HepG2 (cell line): ENCODE data around the gene FAM167B. TPM values are rescaled to one million over a fixed set of nuclear protein-coding genes. Genes with fewer than 3 reads are reported as not detected.

Experiments used
- CEBPB ChIP-seq: IDR thresholded peaks from 2 replicates; pipeline ENCODE4 v1.6.1; 2011; ENCODE audit warnings: low read depth, low read length, improper control_type of control experiment, borderline replicate concordance
- EHMT2 ChIP-seq: fragments of 200-600 bp; sonication (generic); IDR thresholded peaks from 2 replicates; pipeline ENCODE4 v1.7.0; 2017; ENCODE audit warnings: antibody characterized with exemption, low read depth, low read length, borderline replicate concordance
- FOXA1 ChIP-seq, 2 experiments: fragments of 450-650 bp in 1 of 2; sonication (generic) in 1 of 2; formaldehyde crosslinking in 1 of 2; IDR thresholded peaks; 2 replicates each; pipeline versions ENCODE4 v1.4.0 to v1.6.1; 2016 to 2020; ENCODE audit warnings: missing genetic modification reagents in 1 of 2
- GABPA ChIP-seq, 2 experiments: IDR thresholded peaks; 2 replicates each; pipeline ENCODE4 v1.6.1; 2011 to 2016; ENCODE audit warnings: low read depth in 2 of 2, low read length in 1 of 2, missing biosample characterization in 1 of 2, missing genetic modification characterization in 1 of 2
- HMG20B ChIP-seq: conservative IDR thresholded peaks from 2 replicates; pipeline ENCODE4 v1.6.1; 2016; ENCODE audit warnings: missing genetic modification reagents, missing compliant biosample characterization
- MEF2D ChIP-seq: sonication (generic); formaldehyde crosslinking; IDR thresholded peaks from 2 replicates; pipeline ENCODE4 v1.5.1; 2020; ENCODE audit warnings: mild to moderate bottlenecking, missing genetic modification reagents
- POLR2G ChIP-seq: fragments of 200-400 bp; formaldehyde crosslinking; IDR thresholded peaks from 2 replicates; pipeline ENCODE4 v1.6.1; 2018; ENCODE audit warnings: mild to moderate bottlenecking, low read depth, low read length, moderate library complexity
- RBM22 ChIP-seq: fragments of 200-400 bp; formaldehyde crosslinking; optimal IDR thresholded peaks from 2 replicates; pipeline ENCODE3; 2017; ENCODE audit warnings: mild to moderate bottlenecking, low read length, moderate library complexity
- RCOR2 ChIP-seq: IDR thresholded peaks from 2 replicates; pipeline ENCODE4 v1.6.1; 2016; ENCODE audit warnings: missing biosample characterization, missing genetic modification reagents
- SALL1 ChIP-seq: sonication (generic); formaldehyde crosslinking; IDR thresholded peaks from 2 replicates; pipeline ENCODE4 v1.8.0; 2022; ENCODE audit warnings: mild to moderate bottlenecking, missing genetic modification reagents
- SP2 ChIP-seq: sonication (generic); formaldehyde crosslinking; IDR thresholded peaks from 2 replicates; pipeline ENCODE4 v1.5.1; 2020; ENCODE audit warnings: mild to moderate bottlenecking, missing genetic modification reagents
- ZBTB3 ChIP-seq: sonication (generic); formaldehyde crosslinking; IDR thresholded peaks from 2 replicates; pipeline ENCODE4 v1.4.0; 2020; ENCODE audit warnings: low read depth, mild to moderate bottlenecking, moderate library complexity, missing genetic modification reagents, borderline replicate concordance
- ZFP41 ChIP-seq: sonication (generic); formaldehyde crosslinking; IDR thresholded peaks from 2 replicates; pipeline ENCODE4 v1.4.0; 2020; ENCODE audit warnings: mild to moderate bottlenecking, missing genetic modification reagents, borderline replicate concordance
- ZFP90 ChIP-seq: sonication (generic); formaldehyde crosslinking; IDR thresholded peaks from 2 replicates; pipeline ENCODE4 v1.8.0; 2022; ENCODE audit warnings: missing genetic modification reagents, mild to moderate bottlenecking, inconsistent platforms, borderline replicate concordance
- ZNF549 ChIP-seq: sonication (generic); formaldehyde crosslinking; IDR thresholded peaks from 2 replicates; pipeline ENCODE4 v1.5.0; 2020; ENCODE audit warnings: missing genetic modification reagents
- ZNF564 ChIP-seq: sonication (generic); formaldehyde crosslinking; IDR thresholded peaks from 2 replicates; pipeline ENCODE4 v1.8.1; 2023; ENCODE audit warnings: mild to moderate bottlenecking, missing genetic modification reagents
- ZNF644 ChIP-seq: IDR thresholded peaks from 2 replicates; pipeline ENCODE4 v1.6.1; 2016; ENCODE audit warnings: low read depth
- ZNF775 ChIP-seq: sonication (generic); formaldehyde crosslinking; IDR thresholded peaks from 2 replicates; pipeline ENCODE4 v1.4.0; 2020; ENCODE audit warnings: missing genetic modification reagents, mild to moderate bottlenecking, moderate library complexity, borderline replicate concordance
- polyA plus RNA-seq, 8 experiments: library from polyadenylated mRNA; depleted of rRNA in 3 of 8; stranded (reverse) in 7 of 8; unstranded in 1 of 8; fragments of >200 nt; fragmentation: Illumina TruSeq in 4 of 8; extraction: Trizol in 4 of 8; gene quantifications; 2 replicates each; pipeline versions ENCODE4 v1.2.1 to v1.2.3, GENCODE V29; 2011 to 2016; ENCODE audit warnings: low read depth in 4 of 8, missing spikeins in 1 of 8, mixed read lengths in 1 of 8; ENCODE audit not compliant: insufficient read depth in 1 of 8
- total RNA-seq, 5 experiments: library from RNA; depleted of rRNA; stranded (reverse); fragments of >200 nt; fragmentation: Illumina TruSeq; extraction: Trizol; gene quantifications; 2 replicates each; pipeline ENCODE4 v1.2.3, GENCODE V29; 2016; ENCODE audit warnings: low read depth in 1 of 5
- TF ChIP-seq, protein P1 (sequence below): sonication (generic); IDR thresholded peaks from 2 replicates; pipeline ENCODE4 v1.6.1; 2016; ENCODE audit warnings: low read depth, borderline replicate concordance
- TF ChIP-seq, protein P2 (sequence below): sonication (generic); formaldehyde crosslinking; IDR thresholded peaks from 2 replicates; pipeline ENCODE4 v1.5.1; 2020; ENCODE audit warnings: missing genetic modification reagents, mild to moderate bottlenecking, borderline replicate concordance
- TF ChIP-seq, protein P3 (sequence below): sonication (generic); formaldehyde crosslinking; IDR thresholded peaks from 2 replicates; pipeline ENCODE4 v1.9.0; 2021; ENCODE audit warnings: missing genetic modification reagents, mild to moderate bottlenecking, borderline replicate concordance
- TF ChIP-seq, protein P4 (sequence below): sonication (generic); formaldehyde crosslinking; conservative IDR thresholded peaks from 2 replicates; pipeline ENCODE4 v1.4.0; 2020; ENCODE audit warnings: missing genetic modification reagents
- TF ChIP-seq, protein P5 (sequence below): sonication (generic); formaldehyde crosslinking; IDR thresholded peaks from 2 replicates; pipeline ENCODE4 v1.5.1; 2020; ENCODE audit warnings: mild to moderate bottlenecking, missing genetic modification reagents, moderate library complexity

Gene FAM167B
- total and polyA plus RNA-seq, 2 of the 13 experiments (the other 11 are each of a cell fraction or from before 2014, with no cell fraction given) = 0.15 to 0.70 TPM

DNA sequence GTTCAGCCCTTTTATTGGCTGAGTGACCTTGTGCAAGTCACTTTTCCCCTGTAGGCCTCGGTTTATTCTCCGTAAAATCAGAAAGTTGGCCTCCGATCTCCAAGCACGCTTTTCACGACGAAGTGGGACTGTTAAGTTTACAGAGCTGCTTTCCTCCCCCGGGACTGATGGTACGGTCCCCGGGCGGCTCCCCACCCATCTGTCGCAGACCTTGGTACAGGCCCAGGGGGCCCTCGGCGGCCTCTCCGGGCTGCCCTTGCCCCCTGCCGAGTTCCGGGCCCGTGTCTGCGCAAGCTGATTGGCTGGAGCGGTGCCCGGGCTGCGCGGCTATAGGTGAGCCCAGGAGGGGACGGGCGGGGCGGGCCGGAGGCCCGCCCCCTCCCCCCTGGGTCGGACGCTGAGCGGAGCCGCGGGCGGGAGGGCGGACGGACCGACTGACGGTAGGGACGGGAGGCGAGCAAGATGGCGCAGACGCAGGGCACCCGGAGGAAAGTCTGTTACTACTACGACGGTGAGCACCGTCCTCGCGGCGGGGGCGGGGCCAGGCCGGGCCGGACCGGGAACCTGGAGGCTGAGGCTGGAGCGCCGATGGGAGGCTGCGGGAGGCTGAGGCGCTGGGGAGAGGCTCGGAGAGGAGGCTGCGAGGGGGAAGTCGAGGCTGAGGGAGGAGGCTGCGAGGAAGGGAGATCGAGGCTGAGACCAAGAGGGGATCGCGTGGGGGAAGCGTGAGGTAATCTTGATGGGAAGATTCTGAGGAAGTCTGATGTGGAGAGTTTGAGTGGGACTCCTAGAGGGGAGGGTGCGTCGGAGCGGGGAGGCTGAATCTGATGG lies 44.9 kb downstream of the FAM167B start, which contains the start of gene HDAC1 (continued):
- TF ChIP-seq, protein P1, sequence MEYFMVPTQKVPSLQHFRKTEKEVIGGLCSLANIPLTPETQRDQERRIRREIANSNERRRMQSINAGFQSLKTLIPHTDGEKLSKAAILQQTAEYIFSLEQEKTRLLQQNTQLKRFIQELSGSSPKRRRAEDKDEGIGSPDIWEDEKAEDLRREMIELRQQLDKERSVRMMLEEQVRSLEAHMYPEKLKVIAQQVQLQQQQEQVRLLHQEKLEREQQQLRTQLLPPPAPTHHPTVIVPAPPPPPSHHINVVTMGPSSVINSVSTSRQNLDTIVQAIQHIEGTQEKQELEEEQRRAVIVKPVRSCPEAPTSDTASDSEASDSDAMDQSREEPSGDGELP = no peak
- TF ChIP-seq POLR2G (peak; percentile 77), ZFP90 (CRISPR knock-in tag) (no peak; the same call in 1 of the 2 replicates), HMG20B (CRISPR knock-in tag) (no peak), RBM22 (no peak), CEBPB (no peak), EHMT2 (no peak), GABPA (IDR thresholded peaks at IDR 0.05; ENCODE audit: low read depth, low read length) (peak; percentile 45), GABPA (CRISPR knock-in tag; IDR thresholded peaks at IDR 0.05; ENCODE audit: low read depth) (peak; percentile 72), ZNF549 (CRISPR knock-in tag) (no peak), ZNF564 (CRISPR knock-in tag) (0 out of 2 replicates have a peak, but pooled peaks have one; percentile 45), FOXA1 (IDR thresholded peaks at IDR 0.05) (no peak), FOXA1 (CRISPR knock-in tag; IDR thresholded peaks at IDR 0.05) (peak; percentile 4; the same call in 1 of the 2 replicates), MEF2D (CRISPR knock-in tag) (peak; percentile 53; the same call in 1 of the 2 replicates), RCOR2 (CRISPR knock-in tag) (peak; percentile 47; the same call in 1 of the 2 replicates), ZNF644 (CRISPR knock-in tag) (no peak), ZFP41 (CRISPR knock-in tag) (no peak), SP2 (CRISPR knock-in tag) (peak; percentile 84), SALL1 (peak; percentile 7; the same call in 1 of the 2 replicates), ZNF775 (CRISPR knock-in tag) (no peak), ZBTB3 (CRISPR knock-in tag) (no peak)
- TF ChIP-seq, protein P2, sequence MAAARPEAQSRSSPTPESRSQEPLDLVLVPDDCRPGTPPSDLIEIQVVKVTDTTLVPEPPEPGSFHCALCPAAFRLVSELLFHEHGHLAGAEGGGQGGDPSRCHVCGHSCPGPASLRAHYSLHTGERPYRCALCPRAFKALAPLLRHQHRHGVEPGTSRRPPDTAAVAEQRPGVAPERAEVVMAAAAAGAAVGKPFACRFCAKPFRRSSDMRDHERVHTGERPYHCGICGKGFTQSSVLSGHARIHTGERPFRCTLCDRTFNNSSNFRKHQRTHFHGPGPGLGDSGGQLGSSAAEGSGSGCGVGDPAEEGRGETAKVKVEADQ (CRISPR knock-in tag) = peak; percentile 62; the same call in 1 of the 2 replicates
- TF ChIP-seq, protein P3, sequence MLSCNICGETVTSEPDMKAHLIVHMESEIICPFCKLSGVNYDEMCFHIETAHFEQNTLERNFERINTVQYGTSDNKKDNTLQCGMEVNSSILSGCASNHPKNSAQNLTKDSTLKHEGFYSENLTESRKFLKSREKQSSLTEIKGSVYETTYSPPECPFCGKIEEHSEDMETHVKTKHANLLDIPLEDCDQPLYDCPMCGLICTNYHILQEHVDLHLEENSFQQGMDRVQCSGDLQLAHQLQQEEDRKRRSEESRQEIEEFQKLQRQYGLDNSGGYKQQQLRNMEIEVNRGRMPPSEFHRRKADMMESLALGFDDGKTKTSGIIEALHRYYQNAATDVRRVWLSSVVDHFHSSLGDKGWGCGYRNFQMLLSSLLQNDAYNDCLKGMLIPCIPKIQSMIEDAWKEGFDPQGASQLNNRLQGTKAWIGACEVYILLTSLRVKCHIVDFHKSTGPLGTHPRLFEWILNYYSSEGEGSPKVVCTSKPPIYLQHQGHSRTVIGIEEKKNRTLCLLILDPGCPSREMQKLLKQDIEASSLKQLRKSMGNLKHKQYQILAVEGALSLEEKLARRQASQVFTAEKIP (CRISPR knock-in tag) = no peak
- TF ChIP-seq, protein P4, sequence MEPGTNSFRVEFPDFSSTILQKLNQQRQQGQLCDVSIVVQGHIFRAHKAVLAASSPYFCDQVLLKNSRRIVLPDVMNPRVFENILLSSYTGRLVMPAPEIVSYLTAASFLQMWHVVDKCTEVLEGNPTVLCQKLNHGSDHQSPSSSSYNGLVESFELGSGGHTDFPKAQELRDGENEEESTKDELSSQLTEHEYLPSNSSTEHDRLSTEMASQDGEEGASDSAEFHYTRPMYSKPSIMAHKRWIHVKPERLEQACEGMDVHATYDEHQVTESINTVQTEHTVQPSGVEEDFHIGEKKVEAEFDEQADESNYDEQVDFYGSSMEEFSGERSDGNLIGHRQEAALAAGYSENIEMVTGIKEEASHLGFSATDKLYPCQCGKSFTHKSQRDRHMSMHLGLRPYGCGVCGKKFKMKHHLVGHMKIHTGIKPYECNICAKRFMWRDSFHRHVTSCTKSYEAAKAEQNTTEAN (CRISPR knock-in tag) = no peak; the same call in 1 of the 2 replicates
- TF ChIP-seq, protein P5, sequence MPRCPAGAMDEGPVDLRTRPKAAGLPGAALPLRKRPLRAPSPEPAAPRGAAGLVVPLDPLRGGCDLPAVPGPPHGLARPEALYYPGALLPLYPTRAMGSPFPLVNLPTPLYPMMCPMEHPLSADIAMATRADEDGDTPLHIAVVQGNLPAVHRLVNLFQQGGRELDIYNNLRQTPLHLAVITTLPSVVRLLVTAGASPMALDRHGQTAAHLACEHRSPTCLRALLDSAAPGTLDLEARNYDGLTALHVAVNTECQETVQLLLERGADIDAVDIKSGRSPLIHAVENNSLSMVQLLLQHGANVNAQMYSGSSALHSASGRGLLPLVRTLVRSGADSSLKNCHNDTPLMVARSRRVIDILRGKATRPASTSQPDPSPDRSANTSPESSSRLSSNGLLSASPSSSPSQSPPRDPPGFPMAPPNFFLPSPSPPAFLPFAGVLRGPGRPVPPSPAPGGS (CRISPR knock-in tag) = 0 out of 2 replicates have a peak, but pooled peaks have one; percentile 33
